Spinal cord (tissue), 10 donors: ENCODE measurements around the gene THOC1. TPM values are rescaled to one million over a fixed set of nuclear protein-coding genes. Genes with fewer than 3 reads are reported as not detected.

ENCODE experiments used
- DNase-seq, 6 donors: peaks; one replicate each; pipeline versions ENCODE4 v3.0.0 to v3.0.0-alpha.2; 2013 to 2015; ENCODE audit warnings: low spot score in 6 of 6, low read depth in 4 of 6
- H3K27ac ChIP-seq: one replicate; pipeline ENCODE4 v1.5.1; 2013; ENCODE audit warnings: low read depth, low read length, control low read depth
- H3K27me3 ChIP-seq: one replicate; pipeline ENCODE4 v1.6.1; 2013; ENCODE audit warnings: low read length; ENCODE audit not compliant: control insufficient read depth, insufficient read depth
- H3K36me3 ChIP-seq: one replicate; pipeline ENCODE4 v1.6.1; 2013; ENCODE audit warnings: low read length; ENCODE audit not compliant: control insufficient read depth, insufficient read depth
- H3K4me1 ChIP-seq: one replicate; pipeline ENCODE4 v1.6.1; 2013; ENCODE audit warnings: low read length; ENCODE audit not compliant: control insufficient read depth, insufficient read depth
- H3K4me3 ChIP-seq: one replicate; pipeline ENCODE4 v1.5.1; 2013; ENCODE audit warnings: low read depth, low read length, control low read depth
- H3K9me3 ChIP-seq: one replicate; pipeline ENCODE4 v1.6.1; 2013; ENCODE audit warnings: low read length; ENCODE audit not compliant: control insufficient read depth, insufficient read depth
- WGBS: methylation state at CpG from one replicate; pipeline ENCODE4 v1.1.5; 2013; ENCODE audit warnings: missing lambda C conversion rate; ENCODE audit not compliant: insufficient coverage; 5-methylcytosine and 5-hydroxymethylcytosine counted together
- polyA plus RNA-seq, 2 donors: library from polyadenylated mRNA; unstranded; fragments of 120-200 nt; gene quantifications; one replicate each; pipeline ENCODE4 v1.2.1, GENCODE V29; 2013; ENCODE audit not compliant: insufficient read length in 2 of 2
- total RNA-seq, 2 donors: library from RNA; depleted of rRNA in 1 of 2; stranded (reverse); fragments of 120-200 nt in 1 of 2; fragments of >200 nt in 1 of 2; gene quantifications; one replicate each; pipeline versions ENCODE4 v1.2.3 to v1.2.4, GENCODE V29; 2013 to 2014
- donor health status: healthy.

The THOC1 gene
- total and polyA plus RNA-seq, 4 donors: 61.0 to 81.6 (median 67.2) TPM

- 91% methylated on average over 1 of the region's 1 CpG for WGBS
- no peaks in the 10 kb centered on the region for H3K4me1 ChIP-seq
- H3K36me3 ChIP-seq: peaks cover 6% of the 10 kb centered on the region
- H3K27ac ChIP-seq: no peak overlapping the region
- no peak overlapping the region for H3K4me3 ChIP-seq
- no peaks in the 10 kb centered on the region for H3K27me3 ChIP-seq
- no peak for DNase-seq
- no peaks in the 10 kb centered on the region for H3K9me3 ChIP-seq
Observed at GRCh38 chr18:228586-228985, 39.3 kb downstream of the THOC1 start.

DNA sequence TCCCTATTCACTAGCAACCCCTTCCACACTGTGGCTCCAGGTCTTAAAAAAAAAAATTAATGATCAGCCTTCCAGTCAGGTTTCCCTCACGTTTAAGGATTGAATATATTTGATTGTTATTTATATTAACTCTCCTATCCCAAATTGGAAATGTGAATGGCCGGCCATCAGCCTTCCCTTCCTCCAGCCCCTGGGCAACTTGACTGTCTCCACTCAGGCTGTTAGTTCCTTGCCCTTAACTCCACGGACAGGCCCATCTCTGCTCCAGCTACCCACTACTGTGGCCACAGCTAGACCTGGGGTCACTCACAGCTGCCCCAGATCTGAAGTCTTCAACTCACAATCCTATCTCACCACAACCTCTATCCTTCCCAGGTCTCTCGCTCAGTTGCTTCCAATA is 39.9 kb downstream of the THOC1 start:
- H3K27ac ChIP-seq: no peak overlapping the region
- no peaks in the 10 kb centered on the region for H3K27me3 ChIP-seq
- WGBS: 100% methylated on average over 2 of the region's 4 CpGs
- peaks cover 4% of the 10 kb centered on the region for H3K36me3 ChIP-seq
- H3K9me3 ChIP-seq: no peaks in the 10 kb centered on the region
- no peak overlapping the region for H3K4me3 ChIP-seq
- no peak for DNase-seq
- H3K4me1 ChIP-seq: no peaks in the 10 kb centered on the region

DNA sequence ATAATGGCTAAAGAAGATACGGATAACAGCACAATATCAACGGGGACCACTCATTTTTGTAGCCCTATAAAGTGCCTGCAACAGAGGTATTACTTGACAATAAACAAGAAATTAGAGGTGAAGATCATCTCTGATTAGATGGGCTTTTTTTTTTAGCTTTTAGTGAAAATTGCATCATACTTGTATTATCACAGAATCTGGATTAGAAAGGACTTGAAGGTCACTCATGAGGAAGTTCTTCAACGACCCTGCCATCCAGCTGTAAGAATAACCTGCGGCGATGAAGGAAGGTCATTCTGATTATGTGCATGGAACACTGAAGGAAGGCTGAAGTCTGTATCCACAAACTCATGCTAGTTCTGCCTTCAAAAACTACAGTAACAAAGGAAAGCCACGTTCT is 40.5 kb downstream of the THOC1 start:
- no peaks in the 10 kb centered on the region for H3K4me1 ChIP-seq
- 88% methylated on average over 1 of the region's 6 CpGs for WGBS
- no peaks in the 10 kb centered on the region for H3K27me3 ChIP-seq
- H3K9me3 ChIP-seq: no peaks in the 10 kb centered on the region
- peaks cover 4% of the 10 kb centered on the region for H3K36me3 ChIP-seq
- H3K4me3 ChIP-seq: no peak overlapping the region
- DNase-seq: no peak
- H3K27ac ChIP-seq: no peak overlapping the region

DNA sequence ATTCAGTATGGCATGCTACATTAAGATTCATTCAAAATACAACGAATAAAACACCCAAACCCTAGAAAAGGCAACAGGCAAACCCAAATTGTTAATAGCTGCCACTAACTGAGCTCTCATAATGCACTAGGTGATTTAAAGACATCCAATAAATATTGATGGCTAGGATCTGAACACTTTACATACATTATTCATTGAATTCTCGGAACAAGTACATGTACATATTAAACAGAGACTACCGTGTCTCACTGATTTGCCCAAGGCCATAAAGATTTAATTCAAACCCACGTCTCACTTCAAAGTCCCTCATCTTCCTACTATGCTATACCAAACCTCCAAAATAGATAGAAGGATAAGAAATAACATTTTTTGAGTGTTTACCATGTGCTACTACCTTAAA is 42.1 kb downstream of the THOC1 start:
- no peaks in the 10 kb centered on the region for H3K4me1 ChIP-seq
- no peak overlapping the region for H3K27ac ChIP-seq
- DNase-seq: no peak
- peaks cover 6% of the 10 kb centered on the region for H3K36me3 ChIP-seq
- H3K27me3 ChIP-seq: no peaks in the 10 kb centered on the region
- H3K9me3 ChIP-seq: no peaks in the 10 kb centered on the region
- WGBS: no CpG with 5 or more reads among the region's 4 CpGs
- H3K4me3 ChIP-seq: no peak overlapping the region

DNA sequence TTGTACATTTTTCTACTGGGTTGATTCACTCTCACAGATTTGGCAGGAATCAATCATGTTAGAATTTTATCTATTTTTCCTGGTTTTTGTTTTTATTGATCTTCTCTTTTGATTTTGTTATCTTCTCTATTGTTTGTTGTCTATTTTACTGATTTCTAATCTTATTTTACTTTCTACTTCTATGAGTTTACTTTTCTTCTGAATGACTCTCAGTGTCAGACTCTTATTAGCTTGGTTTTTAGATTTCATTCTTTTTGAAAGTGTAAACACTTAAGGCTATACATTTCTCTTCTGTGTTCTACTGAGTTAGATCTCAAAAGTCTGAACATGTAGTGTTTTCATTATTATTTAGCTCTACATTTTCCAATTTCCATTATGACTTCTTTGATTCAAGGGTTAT is 47.1 kb downstream of the THOC1 start:
- Histone ChIP-seq H3K27ac (no peak overlapping the region), H3K9me3 (no peaks in the 10 kb centered on the region), H3K4me3 (no peak overlapping the region), H3K27me3 (no peaks in the 10 kb centered on the region), H3K4me1 (no peaks in the 10 kb centered on the region), H3K36me3 (peaks cover 14% of the 10 kb centered on the region)
- DNase-seq: no peak

- no peak overlapping the region for H3K27ac ChIP-seq
- peaks cover 10% of the 10 kb centered on the region for H3K36me3 ChIP-seq
- H3K27me3 ChIP-seq: no peaks in the 10 kb centered on the region
- no peaks in the 10 kb centered on the region for H3K4me1 ChIP-seq
- H3K4me3 ChIP-seq: no peak overlapping the region
- no peak for DNase-seq
- no peaks in the 10 kb centered on the region for H3K9me3 ChIP-seq
- WGBS: 86% methylated on average over 3 of the region's 5 CpGs
Observed at GRCh38 chr18:217532-218336, 50.1 kb downstream of the THOC1 start.

GRCh38 chr18:215448-216010 is 52.3 kb downstream of the THOC1 start:
- Histone ChIP-seq H3K4me1 (no peaks in the 10 kb centered on the region), H3K27me3 (no peaks in the 10 kb centered on the region), H3K27ac (no peak overlapping the region), H3K9me3 (no peaks in the 10 kb centered on the region), H3K36me3 (peaks cover 10% of the 10 kb centered on the region), H3K4me3 (no peak overlapping the region)
- WGBS: 80% methylated on average over 2 of the region's 5 CpGs
- DNase-seq: no peak

- WGBS: no CpG with 5 or more reads among the region's 3 CpGs
- H3K9me3 ChIP-seq: no peaks in the 10 kb centered on the region
- no peak overlapping the region for H3K27ac ChIP-seq
- H3K4me3 ChIP-seq: no peak overlapping the region
- DNase-seq: peak in 1 of 6 donors; percentile 26
- H3K27me3 ChIP-seq: no peaks in the 10 kb centered on the region
- H3K4me1 ChIP-seq: no peaks in the 10 kb centered on the region
- peaks cover 10% of the 10 kb centered on the region for H3K36me3 ChIP-seq
Observed at GRCh38 chr18:213966-214365, 53.9 kb downstream of the THOC1 start.

DNA sequence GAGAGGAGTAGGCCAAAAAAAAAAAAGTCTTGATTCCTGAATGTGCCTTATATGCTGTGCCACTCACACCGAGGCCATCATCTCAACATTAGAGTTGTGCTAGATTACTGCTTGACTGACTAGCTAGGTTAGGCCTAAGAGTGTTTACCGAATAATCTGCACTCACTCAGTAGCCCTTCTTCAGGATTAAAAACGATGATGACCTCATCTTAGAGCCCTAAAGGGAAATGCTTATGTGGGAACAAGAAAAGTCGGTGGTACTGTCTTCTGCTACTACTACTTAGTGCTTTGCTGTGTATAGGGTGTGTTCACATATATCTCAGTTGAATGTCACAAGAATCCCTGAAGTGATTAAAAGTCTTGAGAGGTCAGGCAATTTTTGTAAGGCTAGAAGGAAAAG is 54.3 kb downstream of the THOC1 start:
- H3K36me3 ChIP-seq: peaks cover 10% of the 10 kb centered on the region
- no peaks in the 10 kb centered on the region for H3K4me1 ChIP-seq
- DNase-seq: no peak
- no peaks in the 10 kb centered on the region for H3K9me3 ChIP-seq
- WGBS: no CpG with 5 or more reads among the region's 4 CpGs
- H3K27ac ChIP-seq: no peak overlapping the region
- H3K4me3 ChIP-seq: no peak overlapping the region
- no peaks in the 10 kb centered on the region for H3K27me3 ChIP-seq

DNA sequence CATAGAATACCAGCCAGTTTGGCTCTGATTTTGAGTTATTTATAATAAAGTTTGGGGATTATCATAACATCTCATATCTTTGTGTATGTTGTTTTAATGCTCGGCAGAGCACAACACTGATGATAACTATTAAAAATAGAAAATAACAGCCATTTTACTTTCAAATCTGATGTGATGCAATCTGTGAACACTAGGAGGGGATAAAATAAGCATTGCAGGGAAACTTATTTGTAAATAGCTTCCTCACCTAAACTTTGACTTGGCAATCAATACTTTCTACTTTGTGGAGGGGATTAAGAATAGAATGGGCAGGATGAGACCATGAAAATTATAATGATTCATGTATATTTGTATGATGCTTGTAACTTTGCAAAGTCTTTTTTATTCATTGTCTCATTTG is 55.1 kb downstream of the THOC1 start:
- H3K4me1 ChIP-seq: no peaks in the 10 kb centered on the region
- no peak overlapping the region for H3K4me3 ChIP-seq
- H3K27me3 ChIP-seq: no peaks in the 10 kb centered on the region
- no peaks in the 10 kb centered on the region for H3K9me3 ChIP-seq
- no peak overlapping the region for H3K27ac ChIP-seq
- WGBS: no CpG with 5 or more reads among the region's 1 CpG
- no peak for DNase-seq
- peaks cover 10% of the 10 kb centered on the region for H3K36me3 ChIP-seq
